Astrocyte (in vitro differentiated cells and primary cell): ENCODE measurements around the gene CYP46A1.

ENCODE experiments used
- CTCF ChIP-seq: IDR thresholded peaks from 2 replicates; pipeline ENCODE4 v1.5.1; 2011; ENCODE audit warnings: low read depth, mild to moderate bottlenecking, inconsistent platforms, low read length, moderate library complexity; ENCODE audit not compliant: insufficient read depth
- EZH2 ChIP-seq: IDR thresholded peaks from 2 replicates; pipeline ENCODE4 v1.6.1; 2012; ENCODE audit warnings: mild to moderate bottlenecking, low read length, inconsistent platforms; ENCODE audit not compliant: insufficient read depth

GRCh38 chr14:99676657-99677056 is 7.4 kb upstream of the CYP46A1 start:
- TF ChIP-seq CTCF = no peak
- TF ChIP-seq EZH2 = no peak
